NT2/D1 (cell line): ENCODE results near the gene CHRNA9.

Experiments
- SUZ12 ChIP-seq: IDR thresholded peaks from 2 replicates; pipeline ENCODE4 v1.6.1; 2011; ENCODE audit not compliant: insufficient read length, insufficient read depth; ENCODE audit errors: extremely low read depth
- YY1 ChIP-seq: IDR thresholded peaks from 2 replicates; pipeline ENCODE4 v1.6.1; 2011; ENCODE audit not compliant: insufficient read length, insufficient read depth
- ZNF274 ChIP-seq: IDR thresholded peaks from 2 replicates; pipeline ENCODE4 v1.6.1; 2011; ENCODE audit warnings: mild to moderate bottlenecking, low read depth, low read length

DNA sequence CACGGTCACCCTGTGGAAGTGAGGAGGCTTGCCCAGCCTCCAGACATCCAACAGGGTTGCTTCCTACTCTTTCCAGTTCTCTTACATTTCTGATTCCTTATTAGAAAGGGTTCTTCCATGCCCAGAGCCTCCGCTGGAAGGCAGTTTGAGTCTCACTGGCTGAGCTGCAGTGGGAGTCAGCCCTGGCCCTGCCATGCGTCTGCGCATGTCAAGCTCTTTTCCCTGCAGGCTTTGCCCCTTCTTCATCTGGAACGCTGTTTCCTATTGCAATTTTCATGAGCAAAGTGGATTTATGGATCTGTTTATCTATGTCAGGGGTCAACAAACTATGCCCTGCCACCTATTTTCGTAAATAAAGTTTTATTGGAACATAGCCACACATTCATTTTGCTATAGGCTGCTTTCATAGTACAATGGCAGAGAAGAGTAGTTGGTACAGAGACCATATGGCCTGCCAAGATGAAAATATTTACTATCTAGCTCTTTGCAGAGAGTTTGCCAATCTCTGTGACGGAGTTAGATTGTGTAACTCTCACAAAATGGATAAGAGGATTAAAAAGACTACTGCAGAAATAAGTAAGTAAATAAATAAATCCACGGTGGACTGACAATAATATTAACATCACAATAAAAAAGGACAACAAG lies 3.9 kb upstream of the CHRNA9 start:
- TF ChIP-seq SUZ12 (no peak), YY1 (no peak), ZNF274 (no peak)
